GM19238 (cell line): ENCODE data around the gene ACE2.

Experiments
- DNase-seq: peaks from one replicate; pipeline ENCODE4 v3.0.0; 2011; ENCODE audit warnings: low spot score; ENCODE audit not compliant: insufficient read length

The ACE2 gene

DNA sequence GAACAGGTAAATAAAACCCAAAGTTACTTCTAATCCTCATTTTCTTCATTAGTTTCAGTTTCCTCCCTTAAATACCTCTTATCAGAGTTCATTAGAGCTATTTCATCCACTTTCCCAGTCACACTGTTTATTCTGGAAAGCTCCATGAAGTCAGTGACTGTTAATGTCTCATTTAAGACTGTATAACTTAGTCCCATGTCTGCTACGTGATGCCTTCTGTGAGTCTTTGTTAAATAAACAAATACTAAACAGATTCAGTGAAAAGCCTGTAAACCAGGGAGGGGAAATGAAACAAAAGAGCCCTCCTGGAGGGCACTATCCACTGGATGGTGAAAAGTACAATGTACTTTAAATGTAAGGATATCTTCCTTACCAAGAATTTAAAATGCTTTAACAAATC lies 24.7 kb downstream of the ACE2 start:
- no peak for DNase-seq

GRCh38 chrX:15574017-15574416 lies 26.7 kb downstream of the ACE2 start:
- no peak for DNase-seq

DNA sequence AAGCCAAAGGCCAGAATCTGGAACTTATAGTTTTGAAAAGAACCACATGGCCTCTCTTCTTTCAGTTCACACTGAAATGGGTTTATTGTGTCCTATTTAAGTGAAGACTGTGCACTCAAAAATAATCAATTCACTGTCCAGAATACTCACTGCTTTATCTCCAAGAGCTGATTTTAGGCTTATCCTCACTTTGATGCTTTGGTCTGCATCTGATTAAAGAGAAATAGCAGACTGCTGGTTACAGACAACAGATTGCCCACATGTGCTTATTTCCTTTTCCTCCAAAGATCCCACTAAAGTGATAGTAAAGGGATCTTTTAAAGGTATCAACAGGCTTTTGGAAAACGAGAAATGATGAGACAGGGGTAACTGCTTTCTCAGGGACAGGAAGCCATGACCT lies 30.6 kb downstream of the ACE2 start:
- no peak for DNase-seq

DNA sequence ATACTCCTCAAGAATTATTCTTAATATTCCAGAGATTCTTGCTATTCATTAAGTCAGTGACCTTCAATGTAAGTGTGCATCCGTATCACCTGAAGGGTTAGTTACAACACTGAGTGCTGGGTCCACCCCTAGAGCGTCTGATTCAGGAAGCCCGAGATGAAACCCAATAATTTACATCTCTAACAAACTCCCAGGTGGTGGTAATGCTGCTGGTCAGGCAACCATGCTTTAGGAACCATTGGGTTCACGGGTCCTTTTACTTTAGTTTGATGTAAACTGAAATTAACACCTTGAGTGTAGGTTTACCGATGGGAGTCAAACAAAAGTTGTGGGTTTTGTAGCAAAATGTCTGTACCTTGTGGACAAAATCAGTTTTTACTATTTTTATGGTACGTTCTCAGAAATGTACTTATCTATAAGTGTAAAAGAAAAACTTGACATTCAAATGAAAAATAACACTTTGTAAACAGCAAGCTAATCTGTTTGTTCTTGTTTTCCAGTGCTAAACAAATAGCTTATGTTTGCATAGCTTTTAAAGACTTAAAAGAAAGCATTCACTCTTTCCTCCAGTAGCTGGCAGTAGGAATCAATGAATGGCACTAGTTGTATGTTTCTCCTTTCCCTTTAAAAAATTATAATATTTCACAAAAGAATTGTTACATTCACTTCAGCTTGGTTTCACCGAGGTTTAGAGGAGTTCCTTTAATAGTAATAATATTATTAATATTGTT lies 32.7 kb downstream of the ACE2 start:
- no peak for DNase-seq

DNA sequence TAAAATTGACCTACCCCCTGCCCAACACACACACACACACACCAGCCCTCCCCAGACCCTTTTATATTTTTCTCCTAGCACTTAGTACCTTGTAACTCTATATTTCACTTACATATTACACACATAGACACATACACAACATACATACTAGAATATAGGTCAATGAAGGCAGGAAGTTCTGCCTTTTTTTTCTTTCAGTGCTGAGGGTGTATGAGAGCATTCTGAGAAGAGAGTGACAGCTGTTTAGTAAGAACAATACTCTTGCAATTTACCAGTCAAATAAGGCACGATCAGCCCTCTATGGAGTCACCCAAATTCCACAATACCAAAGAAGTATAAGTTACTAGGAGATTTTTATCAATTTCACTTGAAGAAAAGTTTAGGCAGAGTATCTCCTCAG lies 33.5 kb downstream of the ACE2 start:
- DNase-seq = no peak

- DNase-seq = no peak
These were observed 34.5 kb downstream of the ACE2 start for GRCh38 chrX:15566244-15566643.

- DNase-seq = peak; percentile 4
These were observed 35.7 kb downstream of the ACE2 start for GRCh38 chrX:15564981-15565579.

GRCh38 chrX:15563056-15563455 lies 37.7 kb downstream of the ACE2 start:
- DNase-seq = no peak

GRCh38 chrX:15560924-15561323 lies 39.8 kb downstream of the ACE2 start:
- no peak for DNase-seq

DNA sequence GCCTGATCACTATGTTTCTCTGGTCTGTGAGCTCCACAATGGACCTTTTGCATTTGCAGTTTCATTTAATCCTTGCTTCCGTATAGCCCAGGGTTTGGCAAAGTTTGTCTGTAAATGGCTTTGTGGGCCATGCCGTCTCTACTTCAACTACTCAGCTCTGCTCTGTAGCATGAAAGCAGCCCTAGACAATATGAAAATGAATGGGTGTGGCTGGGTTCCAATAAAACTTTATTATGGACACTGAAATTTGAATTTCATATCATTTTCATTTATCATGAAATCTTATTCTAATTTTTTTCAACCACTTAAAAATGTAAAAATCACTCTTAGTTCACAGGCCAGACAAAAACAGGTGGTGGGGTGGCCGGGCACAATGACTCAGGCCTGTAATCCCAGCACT lies 41.5 kb downstream of the ACE2 start:
- DNase-seq = no peak

GRCh38 chrX:15549189-15550012 lies 51.4 kb downstream of the ACE2 start:
- no peak for DNase-seq

DNA sequence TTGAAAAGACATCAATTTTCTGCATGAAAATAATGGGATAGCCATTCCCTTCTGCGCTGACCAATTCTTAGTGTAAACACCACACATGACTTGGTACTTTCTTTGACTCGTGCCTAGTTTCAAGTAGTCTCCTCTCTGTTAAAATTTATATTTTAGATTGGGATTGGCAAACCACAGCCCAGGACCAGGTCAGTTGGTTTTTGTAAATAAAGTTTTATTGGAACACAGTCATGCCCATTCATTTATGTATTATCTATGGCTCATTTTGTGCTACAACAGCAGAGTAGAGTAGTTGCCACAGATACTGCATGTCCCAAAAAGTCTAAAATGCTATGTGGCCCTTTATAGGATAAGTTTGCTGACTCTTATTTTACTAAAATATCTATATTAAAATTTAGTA lies 53.4 kb downstream of the ACE2 start:
- no peak for DNase-seq

DNA sequence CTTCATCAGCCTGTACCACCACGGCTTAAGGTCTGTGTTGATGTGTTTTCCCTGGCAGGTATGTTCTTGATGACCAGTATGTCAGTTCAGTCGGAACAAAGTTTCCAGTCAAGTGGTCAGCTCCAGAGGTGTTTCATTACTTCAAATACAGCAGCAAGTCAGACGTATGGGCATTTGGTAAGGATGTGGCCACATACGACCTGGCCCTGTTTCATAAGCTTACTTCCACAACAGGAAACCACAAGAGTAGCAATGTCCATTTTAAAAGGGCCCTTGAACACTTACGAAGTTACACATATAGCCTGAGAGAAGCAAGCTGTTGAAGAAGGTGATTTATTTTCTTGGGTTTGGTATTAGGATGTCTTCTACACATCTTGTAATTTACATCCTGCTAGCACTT lies 54.0 kb downstream of the ACE2 start:
- DNase-seq = no peak

DNA sequence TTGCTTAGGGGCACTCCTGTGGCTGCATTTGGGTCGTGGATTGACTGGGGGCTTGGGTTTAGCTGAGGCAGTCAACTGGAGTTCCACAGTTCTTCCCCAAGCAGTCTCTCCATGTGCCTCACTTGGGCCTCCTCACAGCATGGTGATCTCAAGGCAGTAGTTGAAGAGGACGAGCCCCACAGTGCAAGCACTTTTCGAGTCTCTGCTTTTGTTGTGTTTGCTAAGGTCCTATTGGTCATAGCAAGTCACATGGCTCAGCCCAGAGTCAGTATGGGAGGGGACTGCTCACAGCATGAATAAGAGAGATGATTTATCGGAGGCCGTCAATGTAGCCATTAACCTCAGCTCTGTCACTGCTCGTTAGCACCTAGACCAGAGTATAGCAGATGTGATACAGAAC lies 70.4 kb downstream of the ACE2 start:
- DNase-seq = no peak

DNA sequence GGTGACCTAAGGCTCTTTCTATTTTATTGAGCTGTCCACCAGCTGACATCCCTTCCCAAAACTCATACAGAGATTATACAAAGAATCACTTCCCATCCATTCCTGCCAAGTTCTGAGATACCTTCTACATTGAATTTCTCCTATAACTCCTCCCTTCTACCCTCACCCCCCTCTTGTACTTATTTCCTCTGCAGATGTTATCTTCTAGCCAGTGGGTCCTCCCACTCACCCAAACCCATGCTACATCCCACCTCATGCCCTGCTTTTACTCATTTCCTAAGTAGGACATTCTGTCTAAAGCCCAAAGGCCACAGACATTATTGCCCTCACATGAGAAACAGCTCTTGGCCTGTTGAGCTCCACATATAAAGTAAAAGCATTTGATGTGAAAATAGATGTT lies 71.6 kb downstream of the ACE2 start:
- no peak for DNase-seq

DNA sequence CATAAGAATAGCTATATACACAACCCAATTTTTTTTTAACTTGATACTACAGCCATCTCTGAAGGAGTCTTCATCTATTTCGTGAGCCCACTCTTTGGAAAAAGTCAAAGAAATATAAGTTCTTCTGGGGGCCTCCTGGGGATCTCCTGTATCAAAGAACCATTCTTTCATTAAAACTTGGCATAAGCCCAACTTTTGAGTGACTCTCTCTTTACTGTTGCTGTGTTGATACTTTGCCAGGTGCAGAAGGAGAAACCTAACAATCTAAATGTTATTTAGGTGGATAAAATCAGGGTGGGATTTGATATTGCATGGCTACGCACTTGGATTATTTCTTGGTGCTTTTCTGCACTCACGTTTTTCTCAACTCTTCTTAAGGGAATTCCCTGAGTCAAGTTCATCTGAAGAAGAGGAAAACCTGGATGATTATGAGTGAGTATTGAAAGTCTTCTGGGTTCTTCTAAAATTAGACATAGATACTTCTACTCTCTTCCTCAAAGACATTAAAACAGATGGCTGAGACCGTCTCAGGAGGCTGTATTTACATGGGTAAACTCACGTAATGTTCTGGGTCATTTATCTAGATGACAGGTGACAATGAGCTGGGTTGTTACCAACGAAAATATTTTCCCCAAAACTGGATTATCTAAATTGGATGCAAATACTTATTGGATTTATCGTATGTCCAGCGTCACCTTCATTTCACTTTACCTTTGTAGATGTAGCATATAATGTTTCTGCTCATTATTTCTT lies 74.9 kb downstream of the ACE2 start:
- no peak for DNase-seq

DNA sequence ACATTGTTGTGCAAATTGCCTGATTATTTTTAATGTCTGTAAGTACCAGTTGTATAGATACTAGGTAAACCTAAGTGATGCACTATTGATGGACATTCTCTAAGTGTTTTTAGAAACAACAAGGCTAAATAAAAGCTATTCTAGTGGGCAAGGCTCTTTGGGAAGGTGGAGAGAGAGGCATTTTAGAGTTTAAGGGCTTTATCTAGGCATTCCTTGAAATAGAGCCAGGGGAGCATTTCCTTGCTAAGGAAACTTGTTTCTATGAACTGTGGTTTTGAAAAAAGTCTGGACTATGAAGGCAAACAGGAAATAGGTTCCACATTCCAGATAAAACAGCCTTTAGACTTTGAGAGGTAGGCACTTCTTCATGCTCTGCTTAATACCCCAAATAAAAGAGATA lies 76.3 kb downstream of the ACE2 start:
- no peak for DNase-seq

- no peak for DNase-seq
These were observed 77.7 kb downstream of the ACE2 start for GRCh38 chrX:15523088-15523487.

GRCh38 chrX:15522464-15522863 lies 78.3 kb downstream of the ACE2 start:
- no peak for DNase-seq

- DNase-seq = no peak
These were observed 84.8 kb downstream of the ACE2 start for GRCh38 chrX:15515931-15516330.

- DNase-seq = no peak
These were observed 86.5 kb downstream of the ACE2 start for GRCh38 chrX:15514279-15514678.
